GM13977 (cell line): ENCODE results near the gene LIG1.

Experiments
- DNase-seq: peaks from one replicate; pipeline ENCODE4 v3.0.0; 2012; ENCODE audit warnings: low spot score
- CTCF ChIP-seq: IDR thresholded peaks from 2 replicates; pipeline ENCODE4 v1.5.1; 2012; ENCODE audit warnings: mild to moderate bottlenecking, control low read depth; ENCODE audit not compliant: insufficient read depth; ENCODE audit errors: extremely low read depth, missing control alignments
- in situ Hi-C: fragments of 300-500 bp; cut with MboI; formaldehyde crosslinking; loops from one replicate; pipeline ENCODE4 v1.12.0; 2022; ENCODE audit warnings: low sequenced_read_pairs, low pct_unique_long_range_greater_than_20kb, mixed read lengths, inconsistent platforms; ENCODE audit not compliant: unreplicated experiment

Gene LIG1

GRCh38 chr19:48203794-48204628, 33.9 kb upstream of the LIG1 start:
- peak; percentile 93 for DNase-seq
- TF ChIP-seq CTCF = no peak
- in situ Hi-C loops = no loop called here

GRCh38 chr19:48203222-48203793, 33.2 kb upstream of the LIG1 start:
- in situ Hi-C loops = no loop called here
- DNase-seq = no peak

GRCh38 chr19:48196933-48197665, 27.0 kb upstream of the LIG1 start:
- TF ChIP-seq CTCF = no peak
- no peak for DNase-seq
- in situ Hi-C loops = no loop called here

More at GRCh38 chr19:48203222-48203793, 33.2 kb upstream of the LIG1 start:
- no peak for TF ChIP-seq CTCF

GRCh38 chr19:48196321-48196763, 26.2 kb upstream of the LIG1 start:
- in situ Hi-C loops = no loop called here
- no peak for DNase-seq
- no peak for TF ChIP-seq CTCF

- peak; percentile 27 for DNase-seq
- in situ Hi-C loops = no loop called here
- no peak for TF ChIP-seq CTCF
Observed at GRCh38 chr19:48194844-48195830, 25.0 kb upstream of the LIG1 start.
